EH (cell line): ENCODE measurements around the gene GPR68.
"Not testable (repeated sequence)": the region's sequence is repeated elsewhere in the genome, so short reads cannot be mapped to it uniquely, and the experiment has no call there.

Experiments
- DNase-seq: peaks from one replicate; pipeline ENCODE4 v3.0.0-alpha.2; 2015; ENCODE audit warnings: low read depth

Gene GPR68

DNA sequence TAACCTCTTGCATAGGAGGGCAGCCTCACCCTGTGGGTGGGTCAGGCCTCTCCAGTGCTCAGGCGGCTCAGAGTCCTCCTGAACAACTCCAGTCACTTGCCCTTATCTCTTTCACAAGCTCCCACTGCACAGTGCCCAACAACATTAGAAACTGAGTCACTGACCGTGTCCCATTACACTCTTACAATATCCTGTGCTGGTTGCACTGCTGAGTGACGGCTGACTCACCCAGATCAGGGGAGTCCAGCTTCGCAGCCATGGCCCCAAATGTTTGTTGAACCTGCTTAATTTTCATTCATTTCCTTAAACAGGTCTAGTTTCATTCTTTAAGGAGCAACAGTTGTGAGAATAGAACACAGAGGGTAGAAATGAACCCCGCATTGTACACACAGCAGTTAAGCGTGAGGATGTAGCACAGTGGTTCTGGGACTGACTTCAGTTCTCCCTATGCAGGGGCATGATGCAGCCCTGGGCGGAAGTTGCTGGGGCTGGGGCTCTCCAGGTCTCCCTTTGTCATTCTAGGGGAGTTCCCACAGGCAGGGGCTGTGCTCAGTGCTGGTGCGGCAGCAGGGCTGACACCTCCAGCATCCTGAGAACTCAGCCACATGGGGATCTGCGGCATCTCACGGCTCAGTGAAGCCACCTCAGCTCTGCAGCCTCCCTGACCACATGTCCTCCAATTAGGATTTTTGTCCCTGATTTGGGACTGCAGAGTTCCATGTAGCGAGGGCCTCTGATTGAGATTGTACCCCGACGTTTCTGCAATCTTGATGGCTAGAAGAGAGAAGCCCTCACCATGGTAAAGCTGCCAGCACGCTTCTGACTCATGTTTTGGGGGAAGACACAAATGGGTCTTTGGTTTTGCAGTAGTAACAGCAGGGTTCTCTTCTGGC lies 16.1 kb downstream of the GPR68 start:
- DNase-seq = peak; percentile 66

DNA sequence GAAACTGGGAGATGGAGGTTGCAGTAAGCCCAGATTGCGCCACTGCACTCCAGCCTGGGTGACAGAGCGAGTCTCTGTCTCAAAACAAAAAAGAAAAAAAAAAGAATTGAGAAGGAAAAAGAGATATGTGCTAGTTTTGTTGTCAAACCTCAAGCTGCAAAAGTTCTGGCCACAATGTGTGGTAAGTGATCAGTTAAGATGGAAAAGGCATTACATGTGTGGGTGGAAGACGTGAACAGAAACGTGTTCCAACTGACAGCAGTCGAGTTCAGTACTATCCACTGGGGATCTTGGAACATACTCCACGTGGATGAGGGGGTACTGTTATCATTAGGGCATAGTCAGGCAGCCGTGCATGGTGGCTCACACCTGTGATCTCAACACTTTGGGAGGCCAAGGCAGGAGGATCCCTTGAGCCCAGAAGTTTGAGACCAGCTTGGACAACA lies 17.3 kb downstream of the GPR68 start:
- DNase-seq = no peak

DNA sequence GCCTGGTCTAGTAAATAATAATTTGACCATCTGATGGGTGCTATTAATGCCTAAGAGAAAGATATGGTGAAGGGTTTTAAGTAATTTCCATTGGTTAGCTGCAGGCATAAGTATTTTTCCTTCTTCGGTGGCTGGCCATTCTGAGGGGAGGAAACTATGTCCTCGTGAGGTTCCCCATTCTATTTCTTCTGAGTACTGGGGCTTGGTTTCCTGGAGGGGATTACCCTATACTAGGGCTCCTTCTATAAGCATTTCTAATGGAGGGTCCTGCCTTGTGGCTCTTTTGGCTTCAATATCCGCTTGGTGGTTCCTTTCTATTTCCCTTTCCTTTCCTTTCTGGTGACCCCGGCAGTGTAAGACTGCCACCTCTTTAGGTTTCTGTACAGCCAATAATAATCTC lies 18.1 kb downstream of the GPR68 start:
- DNase-seq = not testable (repeated sequence)

DNA sequence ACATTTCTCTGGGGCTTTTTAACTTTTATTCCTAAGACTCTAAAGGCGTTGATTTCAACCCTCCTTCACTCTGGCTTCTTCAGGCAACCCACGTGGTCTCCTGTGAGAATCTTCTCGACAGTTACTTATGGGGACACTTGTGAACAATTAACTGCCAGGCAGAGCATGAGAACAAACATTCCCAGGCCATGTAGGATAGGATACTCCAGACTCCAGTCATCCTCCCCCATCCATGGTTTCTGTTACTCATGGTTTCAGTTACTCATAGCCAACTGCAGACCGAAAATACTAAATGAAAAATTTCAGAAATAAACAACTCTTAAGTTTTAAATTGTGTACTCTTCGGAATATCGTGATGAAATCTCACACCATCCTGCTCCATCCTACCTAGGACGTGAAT lies 19.5 kb downstream of the GPR68 start:
- DNase-seq = peak; percentile 43

DNA sequence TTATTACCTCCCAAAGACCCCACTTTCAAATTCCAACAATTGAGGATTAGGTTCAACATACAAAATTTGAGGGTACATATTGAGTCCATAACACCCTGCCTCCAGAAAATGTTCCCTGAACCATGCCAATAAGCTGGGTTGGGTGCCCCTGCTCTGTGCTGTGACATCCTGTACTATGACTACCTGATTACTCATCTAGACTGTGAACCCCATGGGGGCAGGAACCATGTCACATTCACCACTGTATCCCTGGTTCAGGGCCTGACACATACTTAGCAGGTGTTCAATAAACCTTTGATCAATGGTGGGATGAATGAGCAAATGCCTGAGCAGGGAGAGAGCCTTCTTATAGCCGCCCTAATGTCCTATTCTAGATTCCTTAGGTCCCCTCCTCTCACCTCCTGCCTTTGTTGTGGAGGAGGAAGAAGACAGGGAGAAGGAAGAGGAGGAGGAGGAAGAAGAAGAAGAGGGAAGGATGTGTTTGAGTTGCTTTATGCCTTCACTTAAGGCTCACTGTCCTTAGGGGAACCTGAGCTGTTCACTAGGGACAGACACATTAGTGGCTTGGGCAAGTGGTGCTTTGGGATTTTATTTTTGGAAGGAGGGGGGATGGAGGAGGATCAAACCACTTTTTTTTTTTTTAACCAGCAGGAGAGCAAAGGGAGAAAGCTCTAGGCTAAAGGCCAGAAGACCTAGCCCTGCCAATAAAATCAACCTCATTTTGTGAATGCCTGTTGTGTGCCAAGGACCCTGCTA lies 21.3 kb downstream of the GPR68 start:
- no peak for DNase-seq

DNA sequence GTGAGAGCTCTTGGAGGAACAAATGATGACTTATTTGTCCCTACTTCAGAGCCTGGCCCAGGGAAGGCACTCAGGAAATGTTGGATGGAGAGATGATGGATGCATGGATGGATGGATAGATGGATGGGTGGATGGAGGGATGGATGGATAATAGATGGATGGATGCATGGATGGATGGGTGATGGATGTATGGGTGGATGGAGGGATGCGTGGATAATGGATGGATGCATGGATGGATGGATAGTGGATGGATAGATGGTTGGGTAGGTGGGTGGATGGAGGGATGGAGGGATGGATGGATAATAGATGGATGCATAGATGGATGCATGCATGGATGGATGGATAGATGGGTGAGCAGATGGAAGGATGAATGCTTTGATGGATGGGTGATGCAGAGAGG lies 23.2 kb downstream of the GPR68 start:
- no peak for DNase-seq

DNA sequence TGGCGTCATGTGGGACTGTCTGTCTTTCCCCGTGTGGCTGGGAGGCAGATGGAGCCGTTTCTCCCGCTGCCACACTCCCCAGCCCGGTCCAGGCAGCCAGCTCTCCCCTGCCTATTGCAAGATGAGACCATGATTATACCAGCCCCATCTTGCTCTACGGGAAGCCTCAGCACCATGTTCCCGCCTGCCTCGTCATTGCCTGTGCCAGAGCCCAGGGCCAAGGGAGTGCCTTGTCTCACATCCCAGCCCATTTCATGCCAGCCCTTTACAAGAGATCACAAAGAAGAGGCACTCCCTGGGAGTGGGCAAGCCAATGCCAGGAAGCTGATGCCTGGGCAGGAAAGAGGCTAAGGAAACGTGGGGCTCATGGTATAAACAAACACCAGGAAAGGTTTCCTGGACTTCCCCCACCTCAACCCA lies 23.9 kb downstream of the GPR68 start:
- no peak for DNase-seq

DNA sequence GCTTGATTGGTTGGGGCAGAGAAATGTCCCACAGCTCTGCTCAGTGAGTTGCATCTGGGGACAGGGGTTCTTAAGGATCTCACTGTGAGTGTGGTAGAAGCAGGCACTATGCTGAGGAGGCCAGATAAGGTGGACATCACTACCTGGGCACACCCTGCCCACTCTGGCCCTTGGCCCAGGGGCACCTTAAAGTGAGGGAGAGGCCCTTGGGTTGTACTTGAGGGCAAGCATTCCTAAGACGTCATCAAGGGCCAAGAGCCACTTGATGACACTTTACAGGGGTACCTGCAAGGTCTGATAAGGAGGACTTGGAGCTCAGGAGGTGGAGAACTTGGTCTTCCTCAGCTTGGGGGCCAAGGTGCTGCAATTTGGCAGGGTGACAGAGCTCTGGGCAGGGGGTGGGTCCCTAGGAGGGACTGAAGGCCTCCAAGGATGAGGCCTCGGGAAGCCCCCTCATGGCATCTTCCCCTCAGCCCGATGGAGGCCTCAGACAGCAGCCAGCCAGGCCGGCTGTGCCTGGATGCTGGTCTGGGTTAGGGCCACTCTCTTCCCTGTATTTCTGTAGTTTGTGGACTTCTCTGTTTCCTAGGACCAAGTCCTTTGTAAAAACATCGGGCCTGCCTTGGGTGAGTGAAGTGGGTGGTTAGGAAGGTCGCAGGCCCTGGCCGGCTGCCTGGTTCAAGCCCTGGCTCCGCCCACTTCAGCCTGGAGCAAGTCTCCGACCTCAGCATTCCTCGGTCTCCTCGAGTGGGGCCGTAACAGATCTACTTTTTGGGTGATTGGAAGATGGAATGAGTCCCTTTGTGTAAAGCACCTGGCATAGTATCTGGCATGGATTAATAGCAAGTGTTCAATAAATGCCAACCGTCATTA lies 24.8 kb downstream of the GPR68 start:
- no peak for DNase-seq

DNA sequence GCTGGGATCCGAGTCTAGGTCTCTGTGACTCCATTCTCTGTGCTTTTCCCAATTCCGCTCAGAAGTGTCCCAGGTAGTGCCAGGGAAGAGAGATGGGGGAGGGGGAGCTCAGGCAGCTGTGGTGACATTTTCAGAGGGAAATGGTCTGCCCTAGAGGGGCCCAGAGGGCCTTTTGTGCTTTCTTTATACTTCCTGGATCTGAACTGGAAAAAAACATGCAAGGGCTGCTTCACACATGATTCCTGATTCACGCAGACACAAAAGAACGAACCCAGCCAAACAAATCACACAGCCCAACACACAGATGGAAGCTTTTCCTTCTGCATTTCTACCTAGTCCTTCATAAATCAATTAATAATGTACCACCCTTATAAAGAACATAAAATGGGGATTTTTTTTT lies 26.5 kb downstream of the GPR68 start:
- no peak for DNase-seq

DNA sequence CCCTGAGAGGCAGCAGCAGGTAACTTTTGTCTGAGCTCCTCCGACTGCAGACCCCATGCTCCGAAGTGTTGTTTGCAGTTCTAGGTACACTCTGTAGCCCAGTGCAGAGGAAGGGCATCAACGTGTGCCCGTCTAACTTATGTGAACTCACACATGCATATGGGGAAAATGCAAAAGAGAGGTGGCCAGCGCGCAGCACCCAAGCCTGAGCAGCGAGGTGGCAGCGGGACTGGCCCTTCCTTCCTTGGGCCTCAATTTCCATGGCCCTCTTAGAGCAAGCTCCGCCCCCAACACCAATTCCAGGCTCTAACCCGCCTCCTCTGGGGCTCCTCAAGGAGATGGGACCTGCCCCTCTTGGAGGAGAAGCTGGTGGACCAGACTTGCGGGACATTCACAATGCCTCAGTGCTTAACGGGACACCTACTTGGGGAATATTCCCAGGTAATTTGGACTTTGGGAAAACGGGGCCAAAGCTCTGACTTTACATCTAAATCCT lies 27.7 kb downstream of the GPR68 start:
- DNase-seq = no peak

DNA sequence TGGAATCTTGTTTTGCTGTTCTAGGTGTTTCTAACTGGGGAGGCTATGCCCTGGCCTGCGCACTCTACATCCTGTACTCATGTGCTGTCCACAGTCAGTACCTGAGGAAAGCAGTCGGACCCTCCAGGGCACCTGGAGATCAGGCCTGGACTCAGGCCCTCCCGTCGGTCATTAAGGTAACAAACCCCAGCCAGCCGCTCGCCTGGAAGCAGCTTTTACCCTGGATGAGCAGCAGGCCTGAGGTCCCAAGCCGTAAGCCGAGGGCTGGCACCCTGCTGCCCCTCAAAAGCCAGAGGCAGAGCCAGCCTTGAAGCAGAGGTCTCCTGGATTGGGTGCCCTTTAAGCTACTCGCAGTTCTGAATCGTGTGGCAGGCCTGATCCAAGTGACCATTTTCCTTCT lies 29.1 kb downstream of the GPR68 start:
- DNase-seq = no peak

DNA sequence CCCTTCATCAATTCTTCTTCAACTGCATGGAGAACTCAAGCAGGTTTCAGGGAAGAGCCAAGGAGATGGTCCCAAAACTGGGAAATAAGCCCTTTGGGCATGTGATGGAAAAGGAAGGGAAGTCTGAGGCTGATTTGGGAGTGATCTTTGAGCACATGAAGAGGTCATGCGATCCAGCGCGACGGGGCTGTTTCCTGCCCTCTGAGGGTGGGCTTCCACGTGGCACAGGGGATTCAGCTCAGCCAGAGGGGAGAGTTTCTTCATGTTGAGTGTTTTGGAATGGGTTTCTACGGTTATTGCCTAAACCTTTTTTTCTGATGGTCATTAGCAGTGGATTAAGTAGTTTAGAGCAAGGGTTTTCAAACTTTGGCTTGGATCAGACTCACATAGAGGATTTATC lies 30.2 kb downstream of the GPR68 start:
- DNase-seq = no peak

DNA sequence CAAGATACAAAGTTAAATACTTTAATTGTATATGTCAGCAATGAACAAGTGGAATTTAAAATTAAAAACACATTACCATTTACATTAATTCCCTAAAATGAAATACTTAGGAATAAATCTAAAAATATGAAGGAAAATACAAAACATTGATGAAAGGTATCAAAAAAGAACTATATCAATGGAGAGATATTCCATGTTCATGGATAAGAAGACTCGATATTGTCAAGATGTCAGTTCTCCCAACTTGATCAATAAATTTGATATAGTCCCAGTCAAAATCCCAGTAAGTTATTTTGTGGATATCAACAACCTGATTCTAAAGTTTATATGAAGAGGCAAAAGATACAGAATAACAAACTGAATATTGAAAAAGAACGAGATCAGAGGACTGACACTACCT lies 33.5 kb downstream of the GPR68 start:
- no peak for DNase-seq

DNA sequence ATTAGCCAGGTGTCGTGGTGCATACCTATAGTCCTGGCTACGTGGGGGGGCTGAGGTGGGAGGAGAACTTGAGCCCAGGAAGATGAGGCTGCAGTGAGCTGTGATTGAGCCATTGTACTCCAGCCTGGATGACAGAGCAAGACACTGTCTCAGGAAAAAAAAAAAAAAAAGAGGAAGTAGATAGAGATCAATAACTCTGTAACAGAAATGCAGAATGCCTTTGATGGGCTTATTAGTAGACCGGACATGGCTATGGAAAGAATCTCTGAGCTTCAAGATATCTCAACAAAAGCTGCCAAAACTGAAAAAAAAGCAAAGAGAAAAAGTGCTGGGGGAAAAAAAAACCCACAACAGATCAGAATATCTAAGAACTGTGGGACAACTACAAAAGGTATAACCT lies 37.5 kb downstream of the GPR68 start:
- DNase-seq = no peak

DNA sequence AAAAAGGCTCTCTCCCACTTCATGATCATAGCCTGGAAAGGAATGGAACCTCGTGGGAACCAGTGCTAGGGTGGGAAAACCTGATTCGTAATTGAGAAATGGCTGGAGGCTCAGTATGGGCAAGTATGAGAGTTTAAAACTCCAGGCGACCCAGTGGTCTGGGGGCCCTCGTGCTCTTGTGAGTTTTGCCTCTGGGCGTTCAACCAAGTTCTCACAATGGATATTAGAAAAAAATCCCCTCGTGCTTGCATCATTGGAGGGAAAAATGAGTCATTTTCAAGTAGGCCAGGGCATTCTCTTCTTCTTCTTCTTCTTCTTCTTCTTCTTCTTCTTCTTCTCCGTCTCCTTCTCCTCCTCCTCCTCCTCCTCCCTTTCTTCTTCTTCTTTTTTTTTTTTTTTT lies 39.0 kb downstream of the GPR68 start:
- DNase-seq = no peak

DNA sequence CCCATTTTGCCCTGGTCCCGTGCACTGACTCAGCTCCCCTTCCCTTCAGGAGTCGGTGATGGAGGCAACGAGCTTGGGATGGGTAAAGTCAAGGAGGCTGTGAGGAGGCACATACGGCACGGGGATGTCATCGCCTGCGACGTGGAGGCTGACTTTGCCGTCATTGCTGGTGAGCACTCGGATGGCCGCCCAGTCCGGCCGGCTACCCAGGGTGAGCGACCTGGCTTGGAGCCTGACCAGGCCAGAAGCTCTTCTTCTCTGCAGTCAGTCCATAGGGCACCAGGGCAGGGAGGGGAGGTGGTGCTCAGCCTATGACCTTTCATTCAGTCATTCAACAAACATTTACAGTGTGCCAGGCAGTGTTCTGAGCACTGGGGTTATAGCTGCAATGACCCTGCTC lies 39.8 kb downstream of the GPR68 start:
- DNase-seq = no peak

DNA sequence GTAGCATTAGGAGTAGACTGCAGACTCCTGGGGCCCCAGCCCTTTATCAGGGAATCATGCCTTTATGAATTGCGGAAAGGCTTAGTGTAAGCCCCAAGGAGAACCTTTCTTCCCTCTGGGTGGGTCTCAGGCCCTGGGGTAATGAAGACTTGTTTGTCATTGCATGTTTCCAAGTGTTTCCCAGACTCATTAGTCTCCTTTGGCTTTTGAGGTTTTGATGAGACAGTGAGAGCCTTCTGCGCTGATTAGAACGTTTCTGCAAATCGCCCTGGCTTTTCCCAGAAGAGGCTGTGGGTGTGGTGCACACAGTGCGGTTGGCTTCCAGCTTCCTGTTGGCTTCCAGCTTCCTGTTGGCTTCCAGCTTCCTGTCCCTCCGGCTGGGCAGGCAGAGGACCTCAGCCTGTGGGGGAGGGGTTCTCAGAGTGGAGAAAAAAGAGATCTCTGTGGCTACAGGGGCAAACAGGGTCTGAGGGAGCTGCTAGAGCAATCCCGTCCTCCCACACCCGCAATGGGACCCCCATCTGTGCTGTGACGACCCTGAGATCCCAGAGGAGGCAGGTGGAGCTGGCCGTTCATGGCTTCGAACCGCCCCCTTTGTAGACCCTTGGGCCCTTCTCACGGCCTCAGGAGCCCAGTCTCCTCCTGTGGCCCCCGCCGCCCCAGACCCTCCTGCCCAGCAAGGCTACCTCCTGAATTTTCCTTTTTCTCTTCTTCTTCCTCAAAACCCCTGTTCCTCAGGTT lies 42.1 kb downstream of the GPR68 start:
- DNase-seq = peak; percentile 14

DNA sequence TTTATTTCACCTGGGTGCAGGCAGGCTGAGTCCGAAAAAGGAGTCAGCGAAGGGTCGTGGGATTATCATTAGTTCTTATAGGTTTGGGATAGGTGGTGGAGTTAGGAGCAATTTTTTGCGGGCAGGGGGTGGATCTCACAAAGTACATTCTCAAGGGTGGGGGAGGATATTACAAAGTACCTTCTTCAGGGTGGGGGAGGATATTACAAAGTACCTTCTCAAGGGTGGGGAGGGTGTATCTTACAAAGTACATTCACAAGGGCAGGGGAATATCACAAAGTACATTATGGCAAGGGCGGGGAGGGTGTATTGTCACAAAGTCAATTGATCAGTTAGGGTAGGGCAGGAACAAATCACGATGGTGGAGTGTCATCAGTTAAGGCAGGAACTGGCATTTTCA lies 43.7 kb downstream of the GPR68 start:
- not testable (repeated sequence) for DNase-seq

DNA sequence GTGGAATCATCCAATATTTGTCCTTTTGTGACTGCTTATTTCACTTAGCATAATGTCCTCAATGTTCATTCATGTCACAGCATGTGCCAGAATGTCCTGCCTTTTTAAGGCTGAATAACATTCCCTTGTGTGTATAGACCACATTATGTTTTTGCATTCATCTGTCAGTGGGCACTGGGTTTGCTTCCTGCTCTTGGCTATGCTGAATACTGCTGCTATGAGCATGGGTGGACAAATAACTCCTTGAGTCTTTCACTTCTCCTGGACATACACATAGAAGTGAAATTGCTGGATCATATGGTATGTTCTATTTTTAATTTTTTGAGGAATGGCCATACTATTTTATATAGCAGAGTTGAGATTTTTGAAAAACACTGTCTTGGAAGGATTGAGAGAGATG lies 46.9 kb downstream of the GPR68 start:
- DNase-seq = no peak

DNA sequence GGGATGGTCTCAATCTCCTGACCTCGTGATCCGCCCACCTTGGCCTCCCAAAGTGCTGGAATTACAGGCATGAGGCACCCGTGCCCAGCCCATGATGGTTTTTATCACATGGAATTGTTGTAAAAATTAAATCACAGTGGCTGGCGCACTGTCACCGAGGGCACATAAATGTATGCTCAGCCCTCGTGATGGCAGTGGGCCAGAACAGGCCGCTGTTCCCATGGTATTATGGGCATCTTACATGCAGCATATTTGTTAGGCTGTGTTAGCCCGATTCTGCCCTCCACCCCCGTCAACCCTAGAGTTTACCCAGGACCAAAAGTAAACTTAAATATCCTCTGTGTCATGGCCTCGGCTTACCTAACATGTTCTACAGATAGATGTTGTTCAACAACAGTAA lies 48.6 kb downstream of the GPR68 start:
- no peak for DNase-seq

DNA sequence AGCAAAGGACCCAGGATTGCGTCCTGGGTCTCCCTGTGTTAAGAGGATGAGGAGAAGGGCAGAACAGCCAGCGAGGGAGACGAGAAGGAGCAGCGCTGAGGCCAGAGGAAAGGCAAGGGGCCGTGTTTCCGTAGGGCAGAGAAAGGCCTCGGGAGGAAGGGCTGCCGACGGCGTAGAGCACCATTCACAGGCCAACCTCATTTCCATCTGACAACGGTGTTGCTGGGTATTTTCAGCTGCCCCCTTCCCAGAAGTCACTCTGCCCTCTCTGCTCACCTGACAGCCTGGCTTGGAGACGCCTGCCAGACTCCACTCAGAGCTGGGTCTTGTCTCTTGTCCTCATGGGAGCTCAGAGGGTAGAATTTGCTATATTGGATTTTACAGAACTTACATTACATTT lies 51.4 kb downstream of the GPR68 start:
- no peak for DNase-seq

DNA sequence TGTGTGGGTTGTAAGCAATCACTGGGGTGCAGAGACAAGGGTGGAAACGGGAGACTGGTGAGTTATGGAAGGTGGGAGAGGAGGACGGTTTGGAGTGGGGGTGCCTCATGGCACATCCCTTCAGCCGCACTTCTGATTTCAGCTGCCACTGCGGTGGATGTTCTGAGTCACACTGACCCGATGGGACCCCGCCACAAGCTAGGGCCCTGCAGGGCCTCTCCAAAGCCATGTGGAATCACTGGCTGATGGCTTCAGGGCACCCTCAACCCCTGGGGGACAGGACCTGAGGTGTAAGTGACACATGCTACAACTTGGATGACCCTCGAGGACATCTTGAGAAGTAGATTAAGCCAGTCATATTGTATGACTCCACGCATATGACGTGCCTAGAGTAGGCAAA lies 53.7 kb downstream of the GPR68 start:
- DNase-seq = no peak
